PC-3 (cell line): Measurements from ENCODE around the gene SULT2B1.

Source experiments
- EZH2 ChIP-seq: fragments of 300-600 bp; sonication (generic); IDR thresholded peaks from one replicate; pipeline ENCODE4 v1.6.1; 2017; ENCODE audit warnings: antibody characterized with exemption, mild to moderate bottlenecking, low read length; ENCODE audit not compliant: unreplicated experiment
- EZH2phosphoT487 ChIP-seq: fragments of 300-600 bp; sonication (generic); IDR thresholded peaks from 2 replicates; pipeline ENCODE4 v1.6.1; 2018; ENCODE audit warnings: mild to moderate bottlenecking, antibody characterized with exemption, low read length, borderline replicate concordance

DNA sequence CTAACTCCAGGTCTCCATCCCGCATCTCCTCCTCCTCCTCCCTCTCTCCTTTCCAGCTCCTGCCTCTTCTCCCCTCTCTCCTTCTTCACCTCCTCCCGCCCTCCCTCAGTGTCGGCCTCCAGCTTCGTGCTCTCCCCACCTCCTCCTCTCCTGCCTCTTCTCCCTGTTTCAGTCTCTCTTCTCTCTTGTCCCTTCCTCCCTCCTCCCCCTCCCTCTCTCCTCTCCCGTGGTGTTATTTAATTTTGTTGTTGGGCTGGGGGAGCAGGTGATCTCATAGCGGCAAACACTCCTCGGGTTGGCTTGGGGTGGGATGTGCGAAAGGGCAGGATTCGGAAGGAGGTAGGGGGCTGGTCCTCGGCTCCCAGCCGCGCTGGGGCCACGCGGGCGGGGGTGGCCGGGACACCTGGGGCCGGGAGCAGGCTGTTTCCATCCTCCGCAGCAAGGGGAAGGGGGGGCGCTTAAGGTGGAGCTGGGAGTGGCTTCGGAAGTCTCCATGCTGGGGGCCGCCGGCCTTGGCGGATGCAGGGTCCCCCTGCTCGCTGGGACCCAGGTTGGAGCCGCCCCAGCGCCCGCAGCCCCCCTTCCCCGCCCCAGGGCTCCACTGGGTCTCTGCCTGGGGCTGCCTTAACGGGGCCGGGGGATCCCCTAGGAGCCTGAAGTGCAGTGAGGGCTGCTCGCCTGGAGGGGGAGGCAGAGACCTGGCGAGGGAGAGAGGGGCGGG is 94.2 kb downstream of the SULT2B1 start, which contains the start of gene CA11:
- no peak for TF ChIP-seq EZH2
- no peak for TF ChIP-seq EZH2phosphoT487
